Heart left ventricle (tissue), 16 donors: Measurements from ENCODE around the gene ZNF638. TPM values are rescaled to one million over a fixed set of nuclear protein-coding genes. Genes with fewer than 3 reads are reported as not detected.
A peak's percentile ranks its signal among the peaks of the same experiment; 100 is the strongest.

Source experiments
- ATAC-seq, 4 donors: fragments of 200-7000 bp; cut with Tn5 transposase; one replicate each; pipeline ENCODE4 v1.9.1; 2020 to 2022; ENCODE audit warnings: moderate library complexity in 4 of 4, mild to moderate bottlenecking in 3 of 4, moderate number of reproducible peaks in 1 of 4
- DNase-seq, 5 donors: peaks; one replicate each; pipeline ENCODE4 v3.0.0-alpha.2; 2020
- H3K27ac ChIP-seq, 12 donors: fragments of 200-600 bp; sonication (generic) in 4 of 12; one replicate each; pipeline versions ENCODE4 v1.5.0 to v1.8.0; 2016 to 2022; ENCODE audit warnings: mild to moderate bottlenecking in 2 of 12
- H3K27me3 ChIP-seq, 9 donors: fragments of 200-600 bp; sonication (generic) in 2 of 9; one replicate each; pipeline versions ENCODE4 v1.5.1 to v1.8.0; 2016 to 2022; ENCODE audit warnings: mild to moderate bottlenecking in 3 of 9
- H3K36me3 ChIP-seq, 9 donors: fragments of 200-600 bp; sonication (generic) in 2 of 9; one replicate each; pipeline versions ENCODE4 v1.5.0 to v1.8.0; 2018 to 2022; ENCODE audit warnings: mild to moderate bottlenecking in 2 of 9
- H3K4me1 ChIP-seq, 12 donors: fragments of 200-600 bp; sonication (generic) in 4 of 12; one replicate each; pipeline versions ENCODE4 v1.5.0 to v1.8.0; 2016 to 2022; ENCODE audit warnings: mild to moderate bottlenecking in 3 of 12
- H3K4me3 ChIP-seq, 12 donors: fragments of 200-600 bp; sonication (generic) in 4 of 12; one replicate each; pipeline versions ENCODE4 v1.5.0 to v1.8.0; 2017 to 2022; ENCODE audit warnings: mild to moderate bottlenecking in 9 of 12, moderate library complexity in 4 of 12
- H3K9me3 ChIP-seq, 12 donors: fragments of 200-600 bp; sonication (generic) in 4 of 12; one replicate each; pipeline versions ENCODE4 v1.5.0 to v1.8.0; 2016 to 2022; ENCODE audit warnings: mild to moderate bottlenecking in 1 of 12
- POLR2A ChIP-seq, 2 donors: fragments of 450-650 bp; IDR thresholded peaks; one replicate each; pipeline ENCODE4 v1.6.1; 2017; ENCODE audit warnings: antibody characterized with exemption in 2 of 2, mild to moderate bottlenecking in 2 of 2, moderate library complexity in 2 of 2
- WGBS, 4 donors: extraction: QIAGEN DNeasy Blood & Tissue Kit in 2 of 4; methylation state at CpG; one replicate each; pipeline versions ENCODE4 v1.1.5 to v1.1.7; 2013 to 2018; 5-methylcytosine and 5-hydroxymethylcytosine counted together
- intact Hi-C, 10 donors: fragments of 100-400 bp; cut with DNase I; formaldehyde crosslinking; loops; one replicate each; pipeline versions ENCODE4 v1.11.1 to v1.14.2; 2022
- polyA plus RNA-seq, 2 donors: library from polyadenylated mRNA; stranded (reverse); fragments of 200-250 nt; gene quantifications; one replicate each; pipeline ENCODE4 v1.2.3, GENCODE V29; 2013
- total RNA-seq, 9 donors: library from RNA; depleted of rRNA in 2 of 9; stranded (reverse); fragments of >200 nt in 2 of 9; fragmentation: NEBNext Ultra II Directional in 3 of 9; extraction: Animal tissue kit (Norgen Biotek cat#: 25700) in 3 of 9; gene quantifications; one replicate each; pipeline versions ENCODE4 v1.1.0 to v1.2.4, GENCODE V29; 2016 to 2023
- TF ChIP-seq, protein P1 (sequence below), 12 donors: fragments of 200-600 bp; sonication (generic) in 4 of 12; IDR thresholded peaks; one replicate each; pipeline versions ENCODE4 v1.5.0 to v1.8.0; 2018 to 2022; ENCODE audit warnings: antibody characterized with exemption in 12 of 12, mild to moderate bottlenecking in 5 of 12
- donor health status: ischemic (EF 13 %, LVEDD 7.1; RV severe dilation, severe dysfunction).
- donor health status: healthy with polysubstance abuse.
- donor health status: DM: no; HTN: yes; CAD: no.
- donor health status: DM: no; HTN: no; CAD: no.
- donor health status: ischemic (EF 25% LVEDD 6.9; RV normal size, moderate dysfunction).
- donor health status: ischemic (EF 25% LVEDD 5.7; RV mildly dilated, moderate dysfunction).
- donor health status: healthy.
- donor health status: DM: yes; HTN: yes; CAD: no.
- donor health status: ischemic (EF 35%, LVEDD 5.7; RV mildly dilated, moderate dysfunction).
- donor health status: nonischemic (EF 11% LVEDD 7.7; RV severe dilation, severe dysfunction).
- donor health status: DM: yes; HTN: yes; CAD: no.
- donor health status: PGD.
- donor health status: ischemic (EF 29% LVEDD 5.4; RV normal size, mild dysfunction).
- donor health status: nonischemic (EF 23%, LVEDD 6.1; RV moderate dilation, normal function).

Gene ZNF638
- total and polyA plus RNA-seq, 11 donors = 48.6 to 118 (median 84.1) TPM

- Histone ChIP-seq H3K4me3 (peak overlapping the region; percentile 64 to 99 (median 91)), H3K9me3 (no peaks in the 10 kb centered on the region), H3K4me1 (peaks cover 0 to 54% (median 40%) of the 10 kb centered on the region in 12 donors), H3K27me3 (no peaks in the 10 kb centered on the region), H3K36me3 (peaks cover 0 to 10% (median 5%) of the 10 kb centered on the region in 9 donors), H3K27ac (peak overlapping the region; percentile 72 to 96 (median 92))
- ATAC-seq (no peak), DNase-seq (no peak)
- intact Hi-C loops = loop anchor here in 8 of 10 donors (2.0 to 10.0 kb wide), 6 partner anchors 48 to 110 kb away; partner anchors contain the start of gene PAIP2B (in 4 of the 8)
- WGBS, 4 donors = 0 to 1% (median 0%) methylated on average over 6 of the region's 6 CpGs
- TF ChIP-seq, protein P1, sequence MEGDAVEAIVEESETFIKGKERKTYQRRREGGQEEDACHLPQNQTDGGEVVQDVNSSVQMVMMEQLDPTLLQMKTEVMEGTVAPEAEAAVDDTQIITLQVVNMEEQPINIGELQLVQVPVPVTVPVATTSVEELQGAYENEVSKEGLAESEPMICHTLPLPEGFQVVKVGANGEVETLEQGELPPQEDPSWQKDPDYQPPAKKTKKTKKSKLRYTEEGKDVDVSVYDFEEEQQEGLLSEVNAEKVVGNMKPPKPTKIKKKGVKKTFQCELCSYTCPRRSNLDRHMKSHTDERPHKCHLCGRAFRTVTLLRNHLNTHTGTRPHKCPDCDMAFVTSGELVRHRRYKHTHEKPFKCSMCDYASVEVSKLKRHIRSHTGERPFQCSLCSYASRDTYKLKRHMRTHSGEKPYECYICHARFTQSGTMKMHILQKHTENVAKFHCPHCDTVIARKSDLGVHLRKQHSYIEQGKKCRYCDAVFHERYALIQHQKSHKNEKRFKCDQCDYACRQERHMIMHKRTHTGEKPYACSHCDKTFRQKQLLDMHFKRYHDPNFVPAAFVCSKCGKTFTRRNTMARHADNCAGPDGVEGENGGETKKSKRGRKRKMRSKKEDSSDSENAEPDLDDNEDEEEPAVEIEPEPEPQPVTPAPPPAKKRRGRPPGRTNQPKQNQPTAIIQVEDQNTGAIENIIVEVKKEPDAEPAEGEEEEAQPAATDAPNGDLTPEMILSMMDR (IDR thresholded peaks at IDR 0.05) = no peak
- TF ChIP-seq POLR2A (IDR thresholded peaks at IDR 0.05) = no peak
Observed at GRCh38 chr2:71332435-71332796, 834 bp downstream of the ZNF638 start.

- intact Hi-C loops = loop anchor here in 8 of 10 donors (2.0 to 10.0 kb wide), 6 partner anchors 49 to 111 kb away; partner anchors contain the start of gene PAIP2B (in 4 of the 8)
- DNase-seq = no peak
- TF ChIP-seq, protein P1 (IDR thresholded peaks at IDR 0.05) = no peak
- no peak for TF ChIP-seq POLR2A (IDR thresholded peaks at IDR 0.05)
Observed at GRCh38 chr2:71333619-71334018, 2.0 kb downstream of the ZNF638 start.

DNA sequence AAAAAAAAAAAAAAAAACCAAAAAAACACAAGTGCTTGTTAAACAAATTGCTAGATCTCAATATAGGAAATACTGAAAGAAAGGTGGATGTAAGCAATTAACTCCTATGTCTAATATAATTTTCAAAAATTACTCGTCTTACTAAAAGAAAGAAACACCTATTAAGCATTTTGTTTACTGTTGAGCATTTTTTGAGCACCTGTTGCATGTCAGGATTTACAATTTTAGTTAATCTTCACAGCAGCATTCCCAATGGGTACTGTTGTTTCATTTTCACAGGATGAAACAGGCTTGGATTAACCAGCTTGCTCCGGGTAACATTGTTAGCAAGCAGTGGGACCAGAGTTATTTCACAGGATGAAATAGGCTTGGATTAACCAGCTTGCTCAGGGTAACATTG is 4.8 kb downstream of the ZNF638 start:
- Histone ChIP-seq H3K27me3 (no peaks in the 10 kb centered on the region), H3K4me1 (peaks cover 3 to 86% (median 76%) of the 10 kb centered on the region in 12 donors), H3K4me3 (no peak overlapping the region), H3K36me3 (peaks cover 0 to 10% (median 5%) of the 10 kb centered on the region in 9 donors), H3K27ac (peak overlapping the region in 2 of 12 donors; percentile 9 to 15), H3K9me3 (no peaks in the 10 kb centered on the region)
- no peak for TF ChIP-seq POLR2A (IDR thresholded peaks at IDR 0.05)
- TF ChIP-seq, protein P1 (IDR thresholded peaks at IDR 0.05) = no peak
- DNase-seq = no peak
- no peak for ATAC-seq
- 63 to 67% (median 65%) methylated on average over 2 of the region's 2 CpGs for WGBS, 4 donors
- intact Hi-C loops = loop anchor here in 4 of 10 donors (10.0 kb wide), 2 partner anchors 52 to 112 kb away; partner anchors contain the start of gene PAIP2B (in 3 of the 4)

More at GRCh38 chr2:71333619-71334018, 2.0 kb downstream of the ZNF638 start:
- no peak for ATAC-seq
- peak overlapping the region in 1 of 12 donors; percentile 3 for H3K27ac ChIP-seq
- H3K4me3 ChIP-seq = peak overlapping the region in 11 of 12 donors; percentile 12 to 99 (median 93)
- H3K27me3 ChIP-seq = no peaks in the 10 kb centered on the region
- H3K36me3 ChIP-seq = peaks cover 0 to 10% (median 5%) of the 10 kb centered on the region in 9 donors
- 44 to 56% (median 45%) methylated on average over 3 of the region's 3 CpGs for WGBS, 4 donors
- no peaks in the 10 kb centered on the region for H3K9me3 ChIP-seq
- peaks cover 0 to 66% (median 51%) of the 10 kb centered on the region in 12 donors for H3K4me1 ChIP-seq

DNA sequence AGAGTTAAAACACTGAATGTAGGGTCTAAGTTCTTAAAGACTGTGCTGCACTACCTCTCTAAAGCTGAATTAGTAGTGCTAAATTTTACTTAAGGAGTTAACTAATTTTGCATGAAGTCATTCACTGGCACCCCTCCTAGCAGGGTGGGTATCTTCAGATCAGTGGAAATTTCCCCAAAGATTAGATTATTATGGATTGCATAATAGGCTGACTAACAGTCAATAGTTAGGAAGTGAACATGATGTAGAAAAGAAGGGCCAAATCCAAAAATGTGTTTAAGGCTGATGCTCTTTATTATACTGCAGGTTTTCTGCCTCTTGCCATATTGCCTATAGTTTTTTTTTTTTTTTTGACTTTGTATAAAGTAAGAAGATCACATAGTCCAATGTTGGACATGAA is 5.2 kb downstream of the ZNF638 start:
- peaks cover 3 to 90% (median 79%) of the 10 kb centered on the region in 12 donors for H3K4me1 ChIP-seq
- TF ChIP-seq, protein P1 (IDR thresholded peaks at IDR 0.05) = no peak
- TF ChIP-seq POLR2A (IDR thresholded peaks at IDR 0.05) = no peak
- intact Hi-C loops = loop anchor here in 4 of 10 donors (10.0 kb wide), 2 partner anchors 52 to 112 kb away; partner anchors contain the start of gene PAIP2B (in 3 of the 4)
- peak in 2 of 4 donors; percentile 21 to 42 for ATAC-seq
- peaks cover 0 to 10% (median 5%) of the 10 kb centered on the region in 9 donors for H3K36me3 ChIP-seq
- no peaks in the 10 kb centered on the region for H3K27me3 ChIP-seq
- no peak overlapping the region for H3K4me3 ChIP-seq
- H3K9me3 ChIP-seq = no peaks in the 10 kb centered on the region
- H3K27ac ChIP-seq = peak overlapping the region in 3 of 12 donors; percentile 2 to 15 (median 9)
- DNase-seq = no peak
